H9 (cell line): ENCODE measurements around the gene CPNE7. TPM values are rescaled to one million over a fixed set of nuclear protein-coding genes. Genes with fewer than 3 reads are reported as not detected.

Source experiments
- DNase-seq: peaks from one replicate; pipeline ENCODE4 v3.0.0-alpha.2; 2017
- H2AFZ ChIP-seq: one replicate; pipeline ENCODE4 v1.6.1; 2013; ENCODE audit warnings: mild to moderate bottlenecking, low read length, control low read depth, moderate library complexity
- H2AK5ac ChIP-seq: 2 replicates; pipeline ENCODE4 v1.6.1; 2013; ENCODE audit warnings: low read length, control low read depth, mixed read lengths; ENCODE audit not compliant: insufficient read length
- H2BK120ac ChIP-seq: one replicate; pipeline ENCODE4 v1.6.1; 2013; ENCODE audit warnings: low read depth, mild to moderate bottlenecking, low read length, control low read depth, inconsistent platforms; ENCODE audit not compliant: poor library complexity, severe bottlenecking
- H2BK12ac ChIP-seq: 2 replicates; pipeline ENCODE4 v1.6.1; 2013; ENCODE audit warnings: low read length, control low read depth, mixed read lengths, low read depth; ENCODE audit not compliant: insufficient read length
- H2BK15ac ChIP-seq: 2 replicates; pipeline ENCODE4 v1.6.1; 2013; ENCODE audit warnings: low read depth, low read length, control low read depth
- H2BK20ac ChIP-seq: one replicate; pipeline ENCODE4 v1.6.1; 2013; ENCODE audit warnings: low read depth, mild to moderate bottlenecking, low read length, control low read depth, inconsistent platforms; ENCODE audit not compliant: poor library complexity, severe bottlenecking
- H2BK5ac ChIP-seq: 2 replicates; pipeline ENCODE4 v1.6.1; 2013; ENCODE audit warnings: low read length, control low read depth, mixed read lengths; ENCODE audit not compliant: insufficient read length
- H3K14ac ChIP-seq: 2 replicates; pipeline ENCODE4 v1.6.1; 2013; ENCODE audit warnings: low read length, control low read depth; ENCODE audit not compliant: insufficient read depth
- H3K18ac ChIP-seq: 2 replicates; pipeline ENCODE4 v1.6.1; 2013; ENCODE audit warnings: low read depth, mild to moderate bottlenecking, mixed read lengths, low read length, control low read depth; ENCODE audit not compliant: insufficient read length
- H3K23ac ChIP-seq: 2 replicates; pipeline ENCODE4 v1.6.1; 2013; ENCODE audit warnings: low read length, control low read depth, mixed read lengths, low read depth; ENCODE audit not compliant: insufficient read length
- H3K23me2 ChIP-seq: 2 replicates; pipeline ENCODE4 v1.6.1; 2013; ENCODE audit warnings: low read depth, mild to moderate bottlenecking, mixed read lengths, low read length, control low read depth; ENCODE audit not compliant: insufficient read length, poor library complexity, severe bottlenecking
- H3K27ac ChIP-seq: 2 replicates; pipeline ENCODE4 v1.5.1; 2013; ENCODE audit warnings: low read length, control low read depth, mixed read lengths, low read depth; ENCODE audit not compliant: insufficient read length
- H3K27me3 ChIP-seq: 2 replicates; pipeline ENCODE4 v1.6.1; 2013; ENCODE audit warnings: low read length, control low read depth, inconsistent platforms; ENCODE audit not compliant: insufficient read depth
- H3K4ac ChIP-seq: 2 replicates; pipeline ENCODE4 v1.6.1; 2013; ENCODE audit warnings: low read depth, mild to moderate bottlenecking, control low read depth, inconsistent platforms, low read length, moderate library complexity
- H3K4me1 ChIP-seq: 2 replicates; pipeline ENCODE4 v1.6.1; 2013; ENCODE audit warnings: low read length, control low read depth, inconsistent platforms; ENCODE audit not compliant: insufficient read depth
- H3K4me2 ChIP-seq: 2 replicates; pipeline ENCODE4 v1.6.1; 2013; ENCODE audit warnings: low read length, control low read depth, mixed read lengths; ENCODE audit not compliant: insufficient read length, insufficient read depth
- H3K56ac ChIP-seq: 2 replicates; pipeline ENCODE4 v1.6.1; 2013; ENCODE audit warnings: low read depth, mild to moderate bottlenecking, mixed read lengths, low read length, control low read depth; ENCODE audit not compliant: insufficient read length
- H3K79me1 ChIP-seq: 2 replicates; pipeline ENCODE4 v1.6.1; 2013; ENCODE audit warnings: low read depth, mild to moderate bottlenecking, moderate library complexity, low read length, control low read depth, inconsistent platforms; ENCODE audit not compliant: insufficient read depth, poor library complexity, severe bottlenecking
- H3K79me2 ChIP-seq: 2 replicates; pipeline ENCODE4 v1.6.1; 2013; ENCODE audit warnings: low read length, control low read depth, inconsistent platforms; ENCODE audit not compliant: insufficient read depth
- H3K9ac ChIP-seq: 2 replicates; pipeline ENCODE4 v1.6.1; 2013; ENCODE audit warnings: low read length, control low read depth, mixed read lengths; ENCODE audit not compliant: insufficient read length; ENCODE audit errors: extremely low read depth
- H3K9me3 ChIP-seq: one replicate; pipeline ENCODE4 v1.6.1; 2013; ENCODE audit warnings: low read depth, low read length, inconsistent platforms; ENCODE audit not compliant: control insufficient read depth
- H3T11ph ChIP-seq: one replicate; pipeline ENCODE4 v1.6.1; 2013; ENCODE audit warnings: mild to moderate bottlenecking, low read length, control low read depth, inconsistent platforms
- H4K20me1 ChIP-seq: one replicate; pipeline ENCODE4 v1.6.1; 2013; ENCODE audit not compliant: control insufficient read depth, insufficient read length, insufficient read depth
- H4K5ac ChIP-seq: 2 replicates; pipeline ENCODE4 v1.6.1; 2013; ENCODE audit warnings: low read depth, mild to moderate bottlenecking, mixed read lengths, low read length, control low read depth; ENCODE audit not compliant: insufficient read length
- H4K8ac ChIP-seq: replicated peaks from 2 replicates; pipeline ENCODE4 v1.6.1; 2013; ENCODE audit warnings: low read length, control low read depth, mixed read lengths, low read depth; ENCODE audit not compliant: insufficient read length
- H4K91ac ChIP-seq: 2 replicates; pipeline ENCODE4 v1.6.1; 2013; ENCODE audit warnings: low read depth, mild to moderate bottlenecking, moderate library complexity, mixed read lengths, low read length, control low read depth; ENCODE audit not compliant: insufficient read length
- H3K27ac Mint-ChIP-seq, 3 experiments: 2 replicates in 2 of 3; 3 replicates in 1 of 3; pipeline ENCODE4 v1.8.0; 2020 to 2021; ENCODE audit warnings: mixed read lengths in 3 of 3, mild to moderate bottlenecking in 1 of 3, moderate library complexity in 1 of 3
- H3K27me3 Mint-ChIP-seq: 2 replicates; pipeline ENCODE4 v1.8.0; 2021; ENCODE audit warnings: low read depth, mild to moderate bottlenecking, moderate library complexity, mixed read lengths
- H3K36me3 Mint-ChIP-seq, 3 experiments: 2 replicates in 2 of 3; 3 replicates in 1 of 3; pipeline ENCODE4 v1.8.0; 2020 to 2021; ENCODE audit warnings: low read depth in 3 of 3, mixed read lengths in 3 of 3; ENCODE audit not compliant: insufficient read depth in 1 of 3
- H3K4me1 Mint-ChIP-seq, 2 experiments: 2 replicates each; pipeline ENCODE4 v1.8.0; 2020; ENCODE audit warnings: mixed read lengths in 2 of 2
- H3K4me3 Mint-ChIP-seq, 2 experiments: 2 replicates in 1 of 2; 3 replicates in 1 of 2; pipeline ENCODE4 v1.8.0; 2020 to 2021; ENCODE audit warnings: mild to moderate bottlenecking in 2 of 2, mixed read lengths in 2 of 2, moderate library complexity in 1 of 2
- H3K9me3 Mint-ChIP-seq, 2 experiments: 2 replicates in 1 of 2; 3 replicates in 1 of 2; pipeline ENCODE4 v1.8.0; 2020; ENCODE audit warnings: mild to moderate bottlenecking in 2 of 2, mixed read lengths in 2 of 2, moderate library complexity in 1 of 2
- WGBS: extraction: QIAGEN DNeasy Blood & Tissue Kit; methylation state at CpG from one replicate; pipeline ENCODE4 v1.1.7; 2013; ENCODE audit warnings: missing lambda C conversion rate, low lambda C conversion rate, mixed read lengths; ENCODE audit not compliant: insufficient read length; ENCODE audit errors: extremely low coverage; 5-methylcytosine and 5-hydroxymethylcytosine counted together
- total RNA-seq: library from RNA; stranded (reverse); gene quantifications from 2 replicates; pipeline ENCODE4 v1.2.1, GENCODE V29; 2021
- TF ChIP-seq, protein P1 (sequence below): fragments of 200-600 bp; sonication (generic); conservative IDR thresholded peaks from 3 replicates; pipeline ENCODE4 v1.8.0; 2021; ENCODE audit warnings: antibody characterized with exemption, mild to moderate bottlenecking

Gene CPNE7
- total RNA-seq, 1 experiment from 2014 or later = 23.4 TPM

GRCh38 chr16:89618109-89618998 is 42.8 kb downstream of the CPNE7 start:
- no peak overlapping the region for H3K27ac ChIP-seq
- H4K5ac ChIP-seq = no peak overlapping the region
- no peak overlapping the region for H3K4ac ChIP-seq
- H3K56ac ChIP-seq = no peak overlapping the region
- TF ChIP-seq, protein P1, sequence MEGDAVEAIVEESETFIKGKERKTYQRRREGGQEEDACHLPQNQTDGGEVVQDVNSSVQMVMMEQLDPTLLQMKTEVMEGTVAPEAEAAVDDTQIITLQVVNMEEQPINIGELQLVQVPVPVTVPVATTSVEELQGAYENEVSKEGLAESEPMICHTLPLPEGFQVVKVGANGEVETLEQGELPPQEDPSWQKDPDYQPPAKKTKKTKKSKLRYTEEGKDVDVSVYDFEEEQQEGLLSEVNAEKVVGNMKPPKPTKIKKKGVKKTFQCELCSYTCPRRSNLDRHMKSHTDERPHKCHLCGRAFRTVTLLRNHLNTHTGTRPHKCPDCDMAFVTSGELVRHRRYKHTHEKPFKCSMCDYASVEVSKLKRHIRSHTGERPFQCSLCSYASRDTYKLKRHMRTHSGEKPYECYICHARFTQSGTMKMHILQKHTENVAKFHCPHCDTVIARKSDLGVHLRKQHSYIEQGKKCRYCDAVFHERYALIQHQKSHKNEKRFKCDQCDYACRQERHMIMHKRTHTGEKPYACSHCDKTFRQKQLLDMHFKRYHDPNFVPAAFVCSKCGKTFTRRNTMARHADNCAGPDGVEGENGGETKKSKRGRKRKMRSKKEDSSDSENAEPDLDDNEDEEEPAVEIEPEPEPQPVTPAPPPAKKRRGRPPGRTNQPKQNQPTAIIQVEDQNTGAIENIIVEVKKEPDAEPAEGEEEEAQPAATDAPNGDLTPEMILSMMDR = no peak
- H3K14ac ChIP-seq = no peak overlapping the region
- Mint-ChIP-seq H3K9me3 (peaks cover 0 to 2% of the 10 kb centered on the region in 2 experiments; a peak in 2 of 5 replicates), H3K4me3 (no peak overlapping the region), H3K4me1 (peaks cover under 1 to 37% of the 10 kb centered on the region in 2 experiments), H3K27me3 (peaks cover 13% of the 10 kb centered on the region), H3K36me3 (peaks cover 0 to 3% (median 3%) of the 10 kb centered on the region in 3 experiments; a peak in 2 of 7 replicates), H3K27ac (no peak overlapping the region)
- H3K9me3 ChIP-seq = no peaks in the 10 kb centered on the region
- H2BK20ac ChIP-seq = no peak overlapping the region
- no peak overlapping the region for H2BK5ac ChIP-seq
- H3T11ph ChIP-seq = no peak overlapping the region
- WGBS = no CpG with 5 or more reads among the region's 16 CpGs
- H3K79me1 ChIP-seq = no peaks in the 10 kb centered on the region
- H2BK120ac ChIP-seq = no peak overlapping the region
- no peaks in the 10 kb centered on the region; the same call in 1 of the 2 replicates for H3K4me1 ChIP-seq
- no peak for DNase-seq
- no peak overlapping the region for H4K8ac ChIP-seq
- no peak overlapping the region for H2BK12ac ChIP-seq
- no peak overlapping the region for H3K23ac ChIP-seq
- H4K91ac ChIP-seq = no peak overlapping the region
- H3K79me2 ChIP-seq = no peaks in the 10 kb centered on the region
- H3K4me2 ChIP-seq = no peak overlapping the region
- no peaks in the 10 kb centered on the region; the same call in 1 of the 2 replicates for H3K27me3 ChIP-seq
- H2AFZ ChIP-seq = no peak overlapping the region
- H2BK15ac ChIP-seq = no peak overlapping the region
- no peak overlapping the region for H3K18ac ChIP-seq
- H4K20me1 ChIP-seq = no peaks in the 10 kb centered on the region
- H3K23me2 ChIP-seq = no peaks in the 10 kb centered on the region
- no peak overlapping the region for H3K9ac ChIP-seq
- H2AK5ac ChIP-seq = no peak overlapping the region
